Caco-2 (cell line): Measurements from ENCODE around the gene CCDC63. TPM values are rescaled to one million over a fixed set of nuclear protein-coding genes. Genes with fewer than 3 reads are reported as not detected.

Experiments used
- BruUV-seq: library from RNA; stranded (reverse); fragments of 400-500 nt; replicated peaks from 2 replicates; lab custom pipeline; 2021; lab: Mats Ljungman, UMichigan
- CTCF ChIA-PET: fragments of 300-600 bp; sonication (Branson Sonifier 250); formaldehyde crosslinking; loops from one replicate; lab custom pipeline; 2022; ENCODE audit warnings: antibody characterized with exemption; lab: Charles Lee
- POLR2A ChIA-PET: fragments of 300-600 bp; sonication (Branson Sonifier 250); formaldehyde crosslinking; loops from one replicate; lab custom pipeline; 2022; ENCODE audit warnings: antibody characterized with exemption; lab: Charles Lee
- DNase-seq, 2 experiments: peaks; one replicate each; pipeline versions ENCODE4 v3.0.0 to v3.0.0-alpha.2; 2020 to 2022
- H3K27me3 ChIP-seq: replicated peaks from 2 replicates; pipeline ENCODE4 v1.6.0; 2011; ENCODE audit warnings: low read length; ENCODE audit not compliant: control insufficient read depth, insufficient read depth
- H3K36me3 ChIP-seq: 2 replicates; pipeline ENCODE4 v1.5.1; 2011; ENCODE audit warnings: low read length; ENCODE audit not compliant: control insufficient read depth, insufficient read depth
- H3K4me1 ChIP-seq: fragments of 250-450 bp; sonication (Bioruptor Pico); 2 replicates; pipeline ENCODE4 v1.5.1; 2020; ENCODE audit warnings: mild to moderate bottlenecking
- H3K4me3 ChIP-seq: 2 replicates; pipeline ENCODE4 v1.5.1; 2011; ENCODE audit warnings: low read depth, mild to moderate bottlenecking, control low read depth, low read length
- H3K9me3 ChIP-seq: fragments of 250-450 bp; sonication (Bioruptor Pico); 2 replicates; pipeline ENCODE4 v1.5.1; 2020; ENCODE audit warnings: mild to moderate bottlenecking, moderate library complexity
- H3K27ac Mint-ChIP-seq: one replicate; pipeline ENCODE4 v1.8.0; 2022; ENCODE audit warnings: mixed read lengths; ENCODE audit not compliant: unreplicated experiment
- H3K27me3 Mint-ChIP-seq: one replicate; pipeline ENCODE4 v1.8.0; 2022; ENCODE audit warnings: mixed read lengths; ENCODE audit not compliant: insufficient read depth, unreplicated experiment
- H3K36me3 Mint-ChIP-seq: one replicate; pipeline ENCODE4 v1.8.0; 2022; ENCODE audit warnings: mild to moderate bottlenecking, mixed read lengths; ENCODE audit not compliant: insufficient read depth, unreplicated experiment
- H3K4me1 Mint-ChIP-seq: one replicate; pipeline ENCODE4 v1.8.0; 2022; ENCODE audit warnings: low read depth, mixed read lengths; ENCODE audit not compliant: unreplicated experiment
- H3K4me3 Mint-ChIP-seq: one replicate; pipeline ENCODE4 v1.8.0; 2022; ENCODE audit warnings: mild to moderate bottlenecking, moderate library complexity, mixed read lengths; ENCODE audit not compliant: unreplicated experiment
- H3K9me3 Mint-ChIP-seq: one replicate; pipeline ENCODE4 v1.8.0; 2022; ENCODE audit warnings: mixed read lengths; ENCODE audit not compliant: unreplicated experiment
- intact Hi-C: fragments of 100-400 bp; cut with micrococcal nuclease; formaldehyde crosslinking; loops from one replicate; pipeline ENCODE4 v1.10.0; 2022; ENCODE audit not compliant: unreplicated experiment
- total RNA-seq: library from RNA; stranded (reverse); gene quantifications from 2 replicates; pipeline ENCODE4 v1.2.3, GENCODE V29; 2022
- TF ChIP-seq, protein P1 (sequence below), 2 experiments: fragments of 200-600 bp in 1 of 2; IDR thresholded peaks; 1 replicate in 1 of 2; 2 replicates in 1 of 2; pipeline versions ENCODE4 v1.5.1 to v1.8.0; 2011 to 2022; ENCODE audit warnings: antibody characterized with exemption in 1 of 2, control low read depth in 1 of 2, inconsistent platforms in 1 of 2, low read depth in 1 of 2, low read length in 1 of 2, mild to moderate bottlenecking in 1 of 2, moderate library complexity in 1 of 2; ENCODE audit not compliant: insufficient read depth in 1 of 2, severe bottlenecking in 1 of 2, unreplicated experiment in 1 of 2

The CCDC63 gene
- total RNA-seq, 1 experiment from 2014 or later: not detected

GRCh38 chr12:110845339-110845682, 1.5 kb upstream of the CCDC63 start:
- Mint-ChIP-seq H3K9me3 (no peaks in the 10 kb centered on the region), H3K27ac (no peak overlapping the region), H3K4me1 (no peaks in the 10 kb centered on the region), H3K27me3 (peaks cover 10% of the 10 kb centered on the region), H3K4me3 (no peak overlapping the region), H3K36me3 (no peaks in the 10 kb centered on the region)
- Histone ChIP-seq H3K4me3 (no peak overlapping the region), H3K36me3 (no peaks in the 10 kb centered on the region), H3K9me3 (no peaks in the 10 kb centered on the region), H3K27me3 (no peaks in the 10 kb centered on the region), H3K4me1 (peaks cover 12% of the 10 kb centered on the region)
- CTCF ChIA-PET: no interaction called here
- no TSS peak for BruUV-seq
- POLR2A ChIA-PET: no interaction called here
- no peak for DNase-seq
- intact Hi-C loops: no loop called here
- TF ChIP-seq, protein P1, sequence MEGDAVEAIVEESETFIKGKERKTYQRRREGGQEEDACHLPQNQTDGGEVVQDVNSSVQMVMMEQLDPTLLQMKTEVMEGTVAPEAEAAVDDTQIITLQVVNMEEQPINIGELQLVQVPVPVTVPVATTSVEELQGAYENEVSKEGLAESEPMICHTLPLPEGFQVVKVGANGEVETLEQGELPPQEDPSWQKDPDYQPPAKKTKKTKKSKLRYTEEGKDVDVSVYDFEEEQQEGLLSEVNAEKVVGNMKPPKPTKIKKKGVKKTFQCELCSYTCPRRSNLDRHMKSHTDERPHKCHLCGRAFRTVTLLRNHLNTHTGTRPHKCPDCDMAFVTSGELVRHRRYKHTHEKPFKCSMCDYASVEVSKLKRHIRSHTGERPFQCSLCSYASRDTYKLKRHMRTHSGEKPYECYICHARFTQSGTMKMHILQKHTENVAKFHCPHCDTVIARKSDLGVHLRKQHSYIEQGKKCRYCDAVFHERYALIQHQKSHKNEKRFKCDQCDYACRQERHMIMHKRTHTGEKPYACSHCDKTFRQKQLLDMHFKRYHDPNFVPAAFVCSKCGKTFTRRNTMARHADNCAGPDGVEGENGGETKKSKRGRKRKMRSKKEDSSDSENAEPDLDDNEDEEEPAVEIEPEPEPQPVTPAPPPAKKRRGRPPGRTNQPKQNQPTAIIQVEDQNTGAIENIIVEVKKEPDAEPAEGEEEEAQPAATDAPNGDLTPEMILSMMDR (IDR thresholded peaks at IDR 0.05; ENCODE audit: insufficient read depth in 1 of 2, low read depth in 1 of 2, low read length in 1 of 2, severe bottlenecking in 1 of 2, unreplicated experiment in 1 of 2): no peak

- no peaks in the 10 kb centered on the region for H3K36me3 ChIP-seq
- Mint-ChIP-seq H3K4me1 (no peaks in the 10 kb centered on the region), H3K4me3 (no peak overlapping the region), H3K27ac (no peak overlapping the region), H3K36me3 (no peaks in the 10 kb centered on the region), H3K9me3 (no peaks in the 10 kb centered on the region), H3K27me3 (peaks cover 15% of the 10 kb centered on the region)
- BruUV-seq: no TSS peak
- H3K9me3 ChIP-seq: no peaks in the 10 kb centered on the region
- no peak overlapping the region for H3K4me3 ChIP-seq
- H3K4me1 ChIP-seq: no peaks in the 10 kb centered on the region
- no peak for DNase-seq
- ChIA-PET CTCF (interaction anchor here (0.6 to 2.5 kb wide), 3 partner anchors 40 to 144 kb away, joined by 3 to 11 read pairs (median 8); no protein-coding TSS in a partner anchor), POLR2A (no interaction called here)
- H3K27me3 ChIP-seq: no peaks in the 10 kb centered on the region
- intact Hi-C loops: no loop called here
- TF ChIP-seq, protein P1 (IDR thresholded peaks at IDR 0.05; ENCODE audit: insufficient read depth in 1 of 2, low read depth in 1 of 2, low read length in 1 of 2, severe bottlenecking in 1 of 2, unreplicated experiment in 1 of 2): no peak
These were observed 1.6 kb downstream of the CCDC63 start for GRCh38 chr12:110848314-110848923.

- ChIA-PET POLR2A (no interaction called here), CTCF (interaction anchor here (1.2 kb wide), 1 partner anchor 39 kb away, joined by 3 read pairs; no protein-coding TSS in a partner anchor)
- Mint-ChIP-seq H3K4me1 (no peaks in the 10 kb centered on the region), H3K4me3 (no peak overlapping the region), H3K27ac (no peak overlapping the region), H3K9me3 (no peaks in the 10 kb centered on the region), H3K36me3 (no peaks in the 10 kb centered on the region), H3K27me3 (peaks cover 11% of the 10 kb centered on the region)
- H3K4me3 ChIP-seq: no peak overlapping the region
- TF ChIP-seq, protein P1 (IDR thresholded peaks at IDR 0.05; ENCODE audit: insufficient read depth in 1 of 2, low read depth in 1 of 2, low read length in 1 of 2, severe bottlenecking in 1 of 2, unreplicated experiment in 1 of 2): no peak
- intact Hi-C loops: no loop called here
- BruUV-seq: no TSS peak
- H3K9me3 ChIP-seq: no peaks in the 10 kb centered on the region
- H3K27me3 ChIP-seq: no peaks in the 10 kb centered on the region
- no peak for DNase-seq
- H3K36me3 ChIP-seq: no peaks in the 10 kb centered on the region
- H3K4me1 ChIP-seq: no peaks in the 10 kb centered on the region
These were observed 2.4 kb downstream of the CCDC63 start for GRCh38 chr12:110849221-110849620.
